MG63 (cell line): ENCODE measurements around the gene LUZP4. TPM values are rescaled to one million over a fixed set of nuclear protein-coding genes. Genes with fewer than 3 reads are reported as not detected.

Experiments
- total RNA-seq: library from RNA; depleted of rRNA; stranded (reverse); fragments of >200 nt; shearing (Covaris generic); gene quantifications from 2 replicates; pipeline ENCODE4 v1.2.3, GENCODE V29; 2014; ENCODE audit warnings: low replicate concordance; rRNA removed

The LUZP4 gene
- total RNA-seq, 1 experiment from 2014 or later = not detected

Other genes with a start within 250 kb of the LUZP4 start
- gene RBMXL3, start 100.3 kb upstream of the LUZP4 start, total RNA-seq = not detected in 2 replicates
- 0.46 and 1.1 TPM in 2 replicates for gene LRCH2, start 55.6 kb upstream of the LUZP4 start, total RNA-seq